Glomerular visceral epithelial cell (primary cell): ENCODE data around the gene DYNLT3.

Source experiments
- DNase-seq: peaks from one replicate; pipeline ENCODE4 v3.0.0-alpha.2; 2016; ENCODE audit errors: extremely low spot score

Gene DYNLT3

GRCh38 chrX:37846934-37847732 lies at the start of gene DYNLT3:
Gene DYNLT3 (minus strand): TSS chrX:37847571. CDS start chrX:37847510, 61 bp downstream.
- DNase-seq, result peak; percentile 77

GRCh38 chrX:37896511-37896890 lies 49.1 kb upstream of the DYNLT3 start:
- DNase-seq, result no peak

- no peak for DNase-seq
Observed at GRCh38 chrX:37895795-37896510, 48.6 kb upstream of the DYNLT3 start.

GRCh38 chrX:37894725-37895124 lies 47.4 kb upstream of the DYNLT3 start:
- no peak for DNase-seq

GRCh38 chrX:37888010-37888409 lies 40.6 kb upstream of the DYNLT3 start:
- DNase-seq, result no peak

- DNase-seq, result no peak
Observed at GRCh38 chrX:37887347-37887746, 40.0 kb upstream of the DYNLT3 start.

GRCh38 chrX:37883196-37883595 lies 35.8 kb upstream of the DYNLT3 start:
- DNase-seq, result no peak

- no peak for DNase-seq
Observed at GRCh38 chrX:37879692-37880091, 32.3 kb upstream of the DYNLT3 start.

- DNase-seq, result no peak
Observed at GRCh38 chrX:37876716-37877115, 29.3 kb upstream of the DYNLT3 start.

- DNase-seq, result peak; percentile 0
Observed at GRCh38 chrX:37875675-37876074, 28.3 kb upstream of the DYNLT3 start.

- no peak for DNase-seq
Observed at GRCh38 chrX:37873220-37873619, 25.8 kb upstream of the DYNLT3 start.

GRCh38 chrX:37872303-37872655 lies 24.9 kb upstream of the DYNLT3 start:
- no peak for DNase-seq

GRCh38 chrX:37871626-37872302 lies 24.4 kb upstream of the DYNLT3 start:
- DNase-seq, result peak; percentile 85

GRCh38 chrX:37867536-37868153 lies 20.3 kb upstream of the DYNLT3 start:
- no peak for DNase-seq

- DNase-seq, result no peak
Observed at GRCh38 chrX:37863728-37864127, 16.4 kb upstream of the DYNLT3 start.

GRCh38 chrX:37862851-37863250 lies 15.5 kb upstream of the DYNLT3 start:
- no peak for DNase-seq

- no peak for DNase-seq
Observed at GRCh38 chrX:37860721-37861120, 13.3 kb upstream of the DYNLT3 start.

GRCh38 chrX:37854748-37855147 lies 7.4 kb upstream of the DYNLT3 start:
- DNase-seq, result no peak

- DNase-seq, result no peak
Observed at GRCh38 chrX:37854148-37854547, 6.8 kb upstream of the DYNLT3 start.

- no peak for DNase-seq
Observed at GRCh38 chrX:37847733-37848197, 394 bp upstream of the DYNLT3 start.

- DNase-seq, result no peak
Observed at GRCh38 chrX:37846558-37846933, 825 bp downstream of the DYNLT3 start.

- peak; percentile 4 for DNase-seq
Observed at GRCh38 chrX:37846141-37846540, 1.2 kb downstream of the DYNLT3 start.
